ENCODE results near the gene RBMX.

RBMX gene

GRCh38 chrX:136850441-136851175 lies 29.9 kb downstream of the RBMX start:
- no peak for TF ChIP-seq CTCF (IDR thresholded peaks at IDR 0.05; ENCODE audit: borderline replicate concordance, insufficient read depth, low read depth, low read length)
- H3K4me3 ChIP-seq (ENCODE audit: low read depth, low read length) = no peak overlapping the region

GRCh38 chrX:136849395-136849794 lies 31.1 kb downstream of the RBMX start:
- no peak overlapping the region for H3K4me3 ChIP-seq (ENCODE audit: low read depth, low read length)
- TF ChIP-seq CTCF (IDR thresholded peaks at IDR 0.05; ENCODE audit: borderline replicate concordance, insufficient read depth, low read depth, low read length) = no peak

- no peak for TF ChIP-seq CTCF (IDR thresholded peaks at IDR 0.05; ENCODE audit: borderline replicate concordance, insufficient read depth, low read depth, low read length)
- H3K4me3 ChIP-seq (ENCODE audit: low read depth, low read length) = no peak overlapping the region
These were observed 32.7 kb downstream of the RBMX start for GRCh38 chrX:136847874-136848273.

GRCh38 chrX:136839196-136839595 lies 41.3 kb downstream of the RBMX start:
- TF ChIP-seq CTCF (IDR thresholded peaks at IDR 0.05; ENCODE audit: borderline replicate concordance, insufficient read depth, low read depth, low read length) = no peak
- no peak overlapping the region for H3K4me3 ChIP-seq (ENCODE audit: low read depth, low read length)

GRCh38 chrX:136835761-136836160 lies 44.8 kb downstream of the RBMX start:
- H3K4me3 ChIP-seq (ENCODE audit: low read depth, low read length) = no peak overlapping the region
- TF ChIP-seq CTCF (IDR thresholded peaks at IDR 0.05; ENCODE audit: borderline replicate concordance, insufficient read depth, low read depth, low read length) = no peak

GRCh38 chrX:136829413-136829812 lies 51.1 kb downstream of the RBMX start:
- no peak for TF ChIP-seq CTCF (IDR thresholded peaks at IDR 0.05; ENCODE audit: borderline replicate concordance, insufficient read depth, low read depth, low read length)
- H3K4me3 ChIP-seq (ENCODE audit: low read depth, low read length) = no peak overlapping the region

GRCh38 chrX:136828830-136829229 lies 51.7 kb downstream of the RBMX start:
- TF ChIP-seq CTCF (IDR thresholded peaks at IDR 0.05; ENCODE audit: borderline replicate concordance, insufficient read depth, low read depth, low read length) = no peak
- H3K4me3 ChIP-seq (ENCODE audit: low read depth, low read length) = no peak overlapping the region
